HG03025 (cell line): ENCODE results near the gene GRIA3.
"Not testable (repeated sequence)": the region's sequence is repeated elsewhere in the genome, so short reads cannot be mapped to it uniquely, and the experiment has no call there.

Source experiments
- ATAC-seq: cut with Tn5 transposase; IDR thresholded peaks from one replicate; pipeline ENCODE4 v1.9.1; 2021; ENCODE audit warnings: mild to moderate bottlenecking, moderate library complexity; ENCODE audit not compliant: unreplicated experiment, low FRiP score

GRIA3 gene

GRCh38 chrX:123513585-123514278 lies 329.7 kb downstream of the GRIA3 start:
- ATAC-seq, result no peak

- not testable (repeated sequence) for ATAC-seq
Observed at GRCh38 chrX:123514279-123514640, 330.2 kb downstream of the GRIA3 start.

- ATAC-seq, result no peak
Observed at GRCh38 chrX:123518791-123519190, 334.7 kb downstream of the GRIA3 start.

- no peak for ATAC-seq
Observed at GRCh38 chrX:123525123-123525725, 341.1 kb downstream of the GRIA3 start.

- not testable (repeated sequence) for ATAC-seq
Observed at GRCh38 chrX:123530726-123531125, 346.6 kb downstream of the GRIA3 start.
